Right atrium auricular region (tissue), 2 donors: Measurements from ENCODE around the gene CIB4. TPM values are rescaled to one million over a fixed set of nuclear protein-coding genes. Genes with fewer than 3 reads are reported as not detected.

Experiments used
- DNase-seq: peaks from one replicate; pipeline ENCODE4 v3.0.0-alpha.2; 2019; ENCODE audit warnings: low spot score
- H3K27ac ChIP-seq, 2 donors: fragments of 200-600 bp; sonication (generic); 1 replicate in 1 of 2; 2 replicates in 1 of 2; pipeline ENCODE4 v1.5.1; 2016 to 2019
- H3K27me3 ChIP-seq, 2 donors: fragments of 200-600 bp; sonication (generic); one replicate each; pipeline versions ENCODE4 v1.5.1 to v1.6.0; 2017 to 2019
- H3K36me3 ChIP-seq: fragments of 200-600 bp; sonication (generic); one replicate; pipeline ENCODE4 v1.5.1; 2016
- H3K4me1 ChIP-seq, 2 donors: fragments of 200-600 bp; sonication (generic); one replicate each; pipeline versions ENCODE4 v1.5.1 to v1.6.0; 2017 to 2019
- H3K4me3 ChIP-seq, 2 donors: fragments of 200-600 bp; sonication (generic); 1 replicate in 1 of 2; 2 replicates in 1 of 2; pipeline ENCODE4 v1.5.1; 2017 to 2019; ENCODE audit warnings: mild to moderate bottlenecking in 1 of 2, moderate library complexity in 1 of 2
- H3K9me3 ChIP-seq, 2 donors: fragments of 200-600 bp; sonication (generic); one replicate each; pipeline ENCODE4 v1.5.1; 2019
- total RNA-seq, 2 donors: library from RNA; depleted of rRNA; stranded (reverse); fragments of >200 nt; gene quantifications; one replicate each; pipeline ENCODE4 v1.1.0, GENCODE V29; 2016
- TF ChIP-seq, protein P1 (sequence below), 2 donors: fragments of 200-600 bp; sonication (generic); IDR thresholded peaks; one replicate each; pipeline ENCODE4 v1.5.1; 2019; ENCODE audit warnings: antibody characterized with exemption in 2 of 2

The CIB4 gene
- total RNA-seq, 2 donors from 2014 or later = not detected

DNA sequence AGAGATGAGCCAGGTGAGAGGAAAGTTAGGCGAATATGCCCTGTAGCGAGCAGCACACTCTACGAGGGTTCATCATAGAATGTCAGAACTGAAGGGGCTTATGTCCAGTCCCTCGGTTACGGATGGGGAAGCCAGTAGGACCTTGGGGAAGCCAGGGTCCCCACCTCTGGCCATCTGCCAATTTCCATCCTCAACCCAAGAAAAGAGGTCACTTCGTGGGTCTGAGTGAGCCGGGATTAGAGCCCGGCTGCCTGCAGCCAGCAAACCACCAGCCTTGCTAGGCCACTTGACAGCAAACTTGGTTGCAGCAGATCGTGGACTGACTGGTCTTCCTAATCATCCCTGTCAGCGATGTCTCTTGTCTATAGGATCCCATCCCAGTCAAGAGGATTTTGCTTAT lies 11.4 kb downstream of the CIB4 start:
- DNase-seq = no peak
- TF ChIP-seq, protein P1, sequence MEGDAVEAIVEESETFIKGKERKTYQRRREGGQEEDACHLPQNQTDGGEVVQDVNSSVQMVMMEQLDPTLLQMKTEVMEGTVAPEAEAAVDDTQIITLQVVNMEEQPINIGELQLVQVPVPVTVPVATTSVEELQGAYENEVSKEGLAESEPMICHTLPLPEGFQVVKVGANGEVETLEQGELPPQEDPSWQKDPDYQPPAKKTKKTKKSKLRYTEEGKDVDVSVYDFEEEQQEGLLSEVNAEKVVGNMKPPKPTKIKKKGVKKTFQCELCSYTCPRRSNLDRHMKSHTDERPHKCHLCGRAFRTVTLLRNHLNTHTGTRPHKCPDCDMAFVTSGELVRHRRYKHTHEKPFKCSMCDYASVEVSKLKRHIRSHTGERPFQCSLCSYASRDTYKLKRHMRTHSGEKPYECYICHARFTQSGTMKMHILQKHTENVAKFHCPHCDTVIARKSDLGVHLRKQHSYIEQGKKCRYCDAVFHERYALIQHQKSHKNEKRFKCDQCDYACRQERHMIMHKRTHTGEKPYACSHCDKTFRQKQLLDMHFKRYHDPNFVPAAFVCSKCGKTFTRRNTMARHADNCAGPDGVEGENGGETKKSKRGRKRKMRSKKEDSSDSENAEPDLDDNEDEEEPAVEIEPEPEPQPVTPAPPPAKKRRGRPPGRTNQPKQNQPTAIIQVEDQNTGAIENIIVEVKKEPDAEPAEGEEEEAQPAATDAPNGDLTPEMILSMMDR (IDR thresholded peaks at IDR 0.05) = no peak
- no peaks in the 10 kb centered on the region for H3K27me3 ChIP-seq
- no peaks in the 10 kb centered on the region for H3K36me3 ChIP-seq
- H3K4me1 ChIP-seq = peaks cover 0 to 6% of the 10 kb centered on the region in 2 donors
- H3K9me3 ChIP-seq = no peaks in the 10 kb centered on the region
- no peak overlapping the region for H3K27ac ChIP-seq
- no peak overlapping the region for H3K4me3 ChIP-seq

DNA sequence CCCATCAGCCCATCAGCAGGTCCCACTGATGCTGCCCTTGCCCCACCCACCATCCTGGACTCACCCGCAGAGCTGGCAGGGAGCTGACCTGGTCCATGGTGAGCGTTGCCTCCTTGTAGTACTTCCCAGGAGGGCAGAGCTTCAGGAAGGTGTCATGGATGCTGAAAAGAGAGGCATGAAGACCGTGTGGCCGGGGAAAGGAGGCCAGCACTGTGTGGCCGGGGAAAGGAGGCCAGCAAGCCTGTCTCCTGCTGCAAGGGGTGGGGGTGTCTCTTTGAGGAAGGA lies 11.9 kb downstream of the CIB4 start:
- no peaks in the 10 kb centered on the region for H3K36me3 ChIP-seq
- H3K27ac ChIP-seq = no peak overlapping the region
- peaks cover 0 to 6% of the 10 kb centered on the region in 2 donors for H3K4me1 ChIP-seq
- TF ChIP-seq, protein P1 (IDR thresholded peaks at IDR 0.05) = no peak
- no peaks in the 10 kb centered on the region for H3K27me3 ChIP-seq
- H3K4me3 ChIP-seq = no peak overlapping the region
- DNase-seq = no peak
- H3K9me3 ChIP-seq = no peaks in the 10 kb centered on the region

DNA sequence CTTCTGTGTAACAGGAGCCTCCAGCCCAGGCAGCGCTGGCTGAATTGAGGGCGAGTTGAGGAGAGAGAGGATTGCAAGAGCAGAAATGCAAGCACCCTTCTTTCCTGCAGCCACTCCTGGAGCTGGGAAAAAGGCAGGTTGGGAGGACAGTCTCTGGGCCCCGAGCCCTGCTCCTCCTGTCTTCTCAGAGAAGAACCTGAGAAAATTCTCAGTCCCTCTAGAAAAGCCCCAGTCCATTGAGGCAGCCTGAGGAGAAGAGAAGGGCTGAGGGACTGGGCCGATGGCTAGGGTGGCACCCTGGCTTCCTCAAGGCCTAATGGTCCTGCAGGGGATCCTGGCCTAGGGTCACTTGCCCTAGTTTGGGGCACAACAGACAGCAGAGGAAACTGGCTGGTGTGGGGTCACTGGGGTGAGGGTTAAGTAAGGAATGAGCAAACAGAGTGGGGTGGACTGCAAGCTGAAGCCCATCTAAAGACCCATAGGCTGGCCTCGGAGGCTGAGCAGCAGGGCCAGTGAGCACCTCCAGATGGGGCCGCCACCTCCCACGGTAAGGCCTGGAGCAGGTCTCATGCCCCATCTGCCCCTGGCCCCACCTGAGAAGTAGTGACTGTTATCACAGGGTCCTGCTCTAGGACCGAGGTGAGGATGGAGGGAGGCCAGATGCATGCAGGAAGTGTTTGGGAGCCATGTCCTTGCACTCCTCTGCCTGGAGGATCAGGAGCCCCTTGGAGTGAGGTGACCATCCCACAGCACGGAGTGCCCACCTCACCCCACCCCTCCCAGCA lies 12.4 kb downstream of the CIB4 start:
- Histone ChIP-seq H3K36me3 (no peaks in the 10 kb centered on the region), H3K9me3 (no peaks in the 10 kb centered on the region), H3K27me3 (no peaks in the 10 kb centered on the region), H3K4me3 (no peak overlapping the region), H3K4me1 (peaks cover 0 to 6% of the 10 kb centered on the region in 2 donors), H3K27ac (no peak overlapping the region)
- TF ChIP-seq, protein P1 (IDR thresholded peaks at IDR 0.05) = no peak
- DNase-seq = no peak

DNA sequence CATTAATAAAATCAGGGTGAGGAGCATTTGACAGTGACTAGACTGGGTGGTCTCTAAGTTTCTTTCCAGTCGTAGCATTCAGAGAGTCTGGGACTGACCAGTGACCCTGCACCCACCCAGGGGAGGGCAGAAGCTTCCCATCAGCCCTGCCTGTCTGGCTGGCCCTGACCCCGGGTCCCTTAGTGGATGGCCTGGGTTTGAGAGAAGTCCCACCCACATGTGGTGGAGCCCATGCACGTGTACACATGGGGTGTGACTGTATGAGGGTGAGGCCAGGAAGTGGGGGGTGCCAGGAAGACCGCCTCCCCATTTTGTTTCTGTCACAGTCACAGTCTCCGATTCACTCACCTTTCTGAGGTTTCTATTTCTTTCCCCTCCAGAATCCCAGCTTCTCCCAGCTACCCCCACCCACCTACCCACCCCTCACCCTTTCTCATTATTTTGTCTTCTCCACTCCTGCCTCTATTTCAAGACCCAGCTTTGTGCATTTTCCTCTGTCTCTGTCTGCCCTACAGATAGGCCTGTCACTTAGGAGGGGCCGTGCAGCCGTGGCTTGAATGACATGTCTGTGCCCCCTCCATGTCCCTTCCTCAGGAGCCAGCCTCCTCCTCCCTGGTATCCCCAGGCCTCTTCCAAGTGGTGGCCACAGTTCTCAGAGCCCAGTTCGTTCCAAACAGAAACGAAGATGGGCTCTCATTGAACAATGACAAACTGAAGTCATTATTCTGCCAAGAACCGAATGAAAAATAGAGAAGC lies 13.6 kb downstream of the CIB4 start:
- DNase-seq = no peak
- H3K9me3 ChIP-seq = no peaks in the 10 kb centered on the region
- H3K27me3 ChIP-seq = no peaks in the 10 kb centered on the region
- no peak overlapping the region for H3K27ac ChIP-seq
- no peaks in the 10 kb centered on the region for H3K36me3 ChIP-seq
- H3K4me1 ChIP-seq = peaks cover 0 to 6% of the 10 kb centered on the region in 2 donors
- H3K4me3 ChIP-seq = no peak overlapping the region
- TF ChIP-seq, protein P1 (IDR thresholded peaks at IDR 0.05) = no peak

DNA sequence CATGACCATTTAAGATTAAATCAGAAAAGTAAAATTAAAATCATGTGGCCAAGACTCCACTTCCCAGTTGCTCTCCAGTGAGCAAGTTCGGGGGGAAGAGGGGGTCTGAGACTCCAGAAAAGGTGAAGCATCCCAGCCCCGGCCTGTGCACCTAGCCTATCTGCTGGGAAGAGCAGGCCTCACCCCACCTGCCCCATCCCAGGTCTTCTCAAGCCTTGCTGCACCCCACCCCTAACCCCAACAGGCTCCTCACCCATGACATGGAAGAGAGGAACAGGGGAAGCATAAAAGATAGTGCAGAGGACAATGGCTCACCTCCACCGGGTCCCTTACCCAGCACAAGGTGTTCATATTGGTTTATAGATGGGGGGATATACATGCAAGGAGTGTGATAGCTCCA lies 14.6 kb downstream of the CIB4 start:
- Histone ChIP-seq H3K4me3 (no peak overlapping the region), H3K27me3 (no peaks in the 10 kb centered on the region), H3K27ac (no peak overlapping the region), H3K4me1 (peaks cover 0 to 3% of the 10 kb centered on the region in 2 donors), H3K36me3 (no peaks in the 10 kb centered on the region), H3K9me3 (no peaks in the 10 kb centered on the region)
- no peak for DNase-seq
- TF ChIP-seq, protein P1 (IDR thresholded peaks at IDR 0.05) = no peak
